SU-DHL-6 (cell line): ENCODE data around the gene MYLK2.

Source experiments
- H2AFZ ChIP-seq: fragments of 200-600 bp; sonication (generic); 2 replicates; pipeline ENCODE4 v1.6.1; 2014; ENCODE audit warnings: low read depth, mild to moderate bottlenecking, moderate library complexity, mixed read lengths, antibody characterized with exemption, low read length; ENCODE audit not compliant: severe bottlenecking
- H3F3A ChIP-seq: fragments of 200-600 bp; shearing (Covaris generic); 2 replicates; pipeline ENCODE4 v1.6.0; 2016; ENCODE audit warnings: antibody characterized with exemption, mild to moderate bottlenecking; ENCODE audit not compliant: insufficient read depth
- H3K27ac ChIP-seq: fragments of 200-600 bp; sonication (generic); 2 replicates; pipeline ENCODE4 v1.5.1; 2016; ENCODE audit warnings: low read depth, mild to moderate bottlenecking, low read length, moderate library complexity, mixed read lengths
- H3K27me3 ChIP-seq: fragments of 200-600 bp; sonication (generic), shearing (Covaris generic); 2 replicates; pipeline ENCODE4 v1.6.0; 2014; ENCODE audit warnings: mild to moderate bottlenecking, low read length
- H3K36me3 ChIP-seq: fragments of 200-600 bp; sonication (generic); 2 replicates; pipeline ENCODE4 v1.6.1; 2014; ENCODE audit warnings: mild to moderate bottlenecking, low read length, mixed read lengths
- H3K4me2 ChIP-seq: fragments of 300-600, 200-600 bp; shearing (Covaris generic), sonication (generic); 2 replicates; pipeline ENCODE4 v1.6.0; 2014; ENCODE audit warnings: low read length, low read depth, mild to moderate bottlenecking; ENCODE audit not compliant: poor library complexity, severe bottlenecking
- H3K4me3 ChIP-seq: fragments of 200-600 bp; sonication (generic); 2 replicates; pipeline ENCODE4 v1.5.1; 2014; ENCODE audit warnings: antibody characterized with exemption, low read length, mild to moderate bottlenecking, mixed read lengths; ENCODE audit not compliant: insufficient read depth, poor library complexity, severe bottlenecking
- H3K79me2 ChIP-seq: fragments of 200-600 bp; sonication (generic); 2 replicates; pipeline ENCODE4 v1.6.1; 2014; ENCODE audit warnings: mild to moderate bottlenecking, low read length, moderate library complexity; ENCODE audit not compliant: insufficient read depth
- H3K9ac ChIP-seq: fragments of 200-600 bp; sonication (generic); 2 replicates; pipeline ENCODE4 v1.7.0; 2014; ENCODE audit warnings: mild to moderate bottlenecking, low read length
- H3K9me2 ChIP-seq: fragments of 200-600 bp; sonication (generic); replicated peaks from 2 replicates; pipeline ENCODE4 v1.6.1; 2014; ENCODE audit warnings: low read length; ENCODE audit not compliant: insufficient read depth
- H3K9me3 ChIP-seq: fragments of 200-600 bp; sonication (generic); 2 replicates; pipeline ENCODE4 v1.6.1; 2014; ENCODE audit warnings: low read length, mixed read lengths; ENCODE audit not compliant: insufficient read depth
- H4K20me1 ChIP-seq: fragments of 200-600 bp; sonication (generic); 2 replicates; pipeline ENCODE4 v1.6.1; 2014; ENCODE audit warnings: low read depth, mild to moderate bottlenecking, antibody characterized with exemption, low read length, moderate library complexity, mixed read lengths
- EZH2phosphoT487 ChIP-seq: fragments of 200-600 bp; sonication (generic), shearing (Covaris generic); conservative IDR thresholded peaks from 2 replicates; pipeline ENCODE4 v1.6.1; 2018; ENCODE audit warnings: mild to moderate bottlenecking, antibody characterized with exemption, low read length, moderate library complexity, mixed read lengths
- TF ChIP-seq, protein P1 (sequence below): fragments of 200-600 bp; sonication (generic); IDR thresholded peaks from one replicate; pipeline ENCODE4 v1.5.1; 2017; ENCODE audit warnings: antibody characterized with exemption, mild to moderate bottlenecking, low read length, moderate library complexity; ENCODE audit not compliant: insufficient read depth, poor library complexity, severe bottlenecking

Gene MYLK2

DNA sequence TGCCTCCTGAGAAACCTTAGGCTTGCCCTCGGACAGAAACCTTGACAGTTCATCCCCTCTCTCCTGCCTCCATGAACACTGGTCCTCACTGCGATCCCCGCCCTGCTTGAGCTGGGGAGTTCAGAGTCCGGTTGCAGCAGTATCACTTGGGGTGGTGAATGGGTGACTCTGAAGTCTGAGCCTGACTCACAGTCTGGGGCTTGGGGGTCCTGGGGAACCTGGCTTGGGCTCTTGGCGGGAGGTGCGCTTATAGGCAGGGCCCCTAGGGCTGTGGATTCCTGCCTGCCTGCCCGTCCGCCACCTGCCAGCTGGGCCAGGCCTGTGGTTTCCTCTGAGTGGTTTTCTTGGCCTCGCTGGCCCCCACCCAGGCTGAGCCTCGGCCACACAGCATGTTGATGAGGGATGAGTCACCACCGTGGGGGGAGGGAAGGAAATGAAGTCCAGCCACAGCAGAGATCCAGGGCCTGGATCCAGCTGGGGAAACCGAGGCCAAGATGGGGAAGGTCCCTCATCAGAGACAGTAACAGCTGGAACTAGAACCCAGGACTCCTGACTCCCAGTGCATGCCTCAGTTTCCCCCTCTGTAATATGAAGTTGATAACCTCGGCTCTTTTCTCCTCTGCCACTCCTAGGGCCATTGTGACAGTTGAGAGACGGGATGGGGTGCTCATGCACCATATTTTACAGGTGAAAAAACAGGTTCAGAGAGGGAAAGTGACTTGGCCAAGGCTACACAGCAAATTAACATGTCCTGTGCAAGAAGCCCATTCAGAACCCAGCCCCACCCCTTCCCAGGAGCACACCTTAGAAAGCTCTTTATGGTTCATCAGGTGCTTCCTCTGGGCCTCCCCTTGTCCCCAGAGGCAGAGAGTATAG, 17.1 kb downstream of the MYLK2 start:
- Histone ChIP-seq H3K4me3 (no peak overlapping the region), H3K9ac (no peak overlapping the region), H4K20me1 (no peaks in the 10 kb centered on the region), H3K4me2 (no peak overlapping the region), H2AFZ (no peak overlapping the region), H3K9me2 (no peaks in the 10 kb centered on the region), H3K9me3 (no peaks in the 10 kb centered on the region), H3F3A (no peaks in the 10 kb centered on the region), H3K27ac (no peak overlapping the region), H3K36me3 (no peaks in the 10 kb centered on the region), H3K79me2 (no peaks in the 10 kb centered on the region), H3K27me3 (no peaks in the 10 kb centered on the region)
- TF ChIP-seq EZH2phosphoT487, result no peak
- TF ChIP-seq, protein P1, sequence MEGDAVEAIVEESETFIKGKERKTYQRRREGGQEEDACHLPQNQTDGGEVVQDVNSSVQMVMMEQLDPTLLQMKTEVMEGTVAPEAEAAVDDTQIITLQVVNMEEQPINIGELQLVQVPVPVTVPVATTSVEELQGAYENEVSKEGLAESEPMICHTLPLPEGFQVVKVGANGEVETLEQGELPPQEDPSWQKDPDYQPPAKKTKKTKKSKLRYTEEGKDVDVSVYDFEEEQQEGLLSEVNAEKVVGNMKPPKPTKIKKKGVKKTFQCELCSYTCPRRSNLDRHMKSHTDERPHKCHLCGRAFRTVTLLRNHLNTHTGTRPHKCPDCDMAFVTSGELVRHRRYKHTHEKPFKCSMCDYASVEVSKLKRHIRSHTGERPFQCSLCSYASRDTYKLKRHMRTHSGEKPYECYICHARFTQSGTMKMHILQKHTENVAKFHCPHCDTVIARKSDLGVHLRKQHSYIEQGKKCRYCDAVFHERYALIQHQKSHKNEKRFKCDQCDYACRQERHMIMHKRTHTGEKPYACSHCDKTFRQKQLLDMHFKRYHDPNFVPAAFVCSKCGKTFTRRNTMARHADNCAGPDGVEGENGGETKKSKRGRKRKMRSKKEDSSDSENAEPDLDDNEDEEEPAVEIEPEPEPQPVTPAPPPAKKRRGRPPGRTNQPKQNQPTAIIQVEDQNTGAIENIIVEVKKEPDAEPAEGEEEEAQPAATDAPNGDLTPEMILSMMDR, result no peak

DNA sequence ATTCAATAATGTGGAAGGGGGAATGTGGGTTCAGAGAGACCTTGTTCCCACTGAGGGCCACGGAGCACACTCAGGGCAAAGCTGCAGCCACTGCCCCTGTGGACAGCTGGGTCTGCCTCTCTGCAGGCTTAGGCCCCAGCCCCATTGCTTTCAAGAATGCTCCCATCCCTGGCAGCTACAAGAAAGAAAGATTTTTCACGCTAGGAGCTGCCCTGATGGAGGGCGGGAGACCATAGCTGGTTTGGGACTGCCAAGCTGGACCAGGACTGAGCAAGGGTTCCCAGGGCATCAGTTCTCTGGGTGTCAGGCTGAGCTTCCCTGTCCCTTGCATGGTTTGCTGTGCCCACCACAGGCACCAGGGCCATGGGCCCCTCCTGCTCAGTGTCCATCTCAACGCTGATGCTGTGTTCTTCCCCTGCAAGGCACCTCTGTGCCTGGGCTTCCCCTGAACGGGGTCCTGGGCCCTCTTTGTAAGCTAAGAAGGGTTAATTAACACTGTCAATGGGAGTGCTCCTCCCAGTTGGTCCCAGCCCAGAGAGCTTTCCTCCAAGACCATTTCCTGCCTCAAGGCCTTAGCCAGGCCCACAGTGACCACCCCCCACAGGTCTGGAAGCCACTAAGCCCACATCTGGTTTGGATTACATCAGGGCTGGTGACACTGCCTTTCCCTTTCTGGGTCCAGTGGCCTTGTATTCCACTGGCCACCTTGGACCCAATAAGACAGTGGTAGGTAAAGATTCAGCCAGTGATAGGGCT, 17.9 kb downstream of the MYLK2 start:
- Histone ChIP-seq H3K36me3 (no peaks in the 10 kb centered on the region), H4K20me1 (no peaks in the 10 kb centered on the region), H3K9ac (no peak overlapping the region), H3K4me2 (no peak overlapping the region), H3K9me3 (no peaks in the 10 kb centered on the region), H3F3A (no peaks in the 10 kb centered on the region), H3K27me3 (no peaks in the 10 kb centered on the region), H2AFZ (no peak overlapping the region), H3K79me2 (no peaks in the 10 kb centered on the region), H3K4me3 (no peak overlapping the region), H3K9me2 (no peaks in the 10 kb centered on the region), H3K27ac (no peak overlapping the region)
- TF ChIP-seq, protein P1, result no peak
- TF ChIP-seq EZH2phosphoT487, result no peak

DNA sequence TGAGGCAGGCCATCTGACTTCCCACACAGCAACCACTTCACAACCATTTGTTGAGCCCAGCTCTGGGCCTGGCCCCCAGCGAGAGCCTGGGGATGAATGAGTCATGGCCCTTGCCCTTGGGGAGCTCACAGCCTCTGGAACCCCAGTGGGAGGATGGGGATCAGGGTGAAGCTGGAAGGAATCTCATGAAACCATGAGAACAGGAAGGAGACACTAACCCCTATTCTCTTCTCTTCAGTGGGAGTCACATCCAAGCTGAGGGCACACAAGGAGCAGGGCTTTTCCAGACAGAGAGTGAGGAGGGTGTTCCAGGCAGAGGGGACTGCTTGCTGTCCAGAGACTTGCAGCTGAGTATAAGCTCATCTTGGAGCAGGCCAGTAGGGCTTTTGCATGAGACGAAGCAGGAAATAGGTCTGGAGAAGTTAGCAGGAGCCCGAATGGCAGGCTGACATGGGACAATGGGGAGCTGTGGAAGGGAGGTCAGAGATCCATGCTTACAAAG, 18.8 kb downstream of the MYLK2 start:
- Histone ChIP-seq H3K9ac (no peak overlapping the region), H3F3A (no peaks in the 10 kb centered on the region), H3K9me3 (no peaks in the 10 kb centered on the region), H3K27ac (no peak overlapping the region), H3K27me3 (no peaks in the 10 kb centered on the region), H4K20me1 (no peaks in the 10 kb centered on the region), H3K79me2 (no peaks in the 10 kb centered on the region), H3K36me3 (no peaks in the 10 kb centered on the region), H3K9me2 (no peaks in the 10 kb centered on the region), H3K4me2 (no peak overlapping the region), H3K4me3 (no peak overlapping the region), H2AFZ (no peak overlapping the region)
- no peak for TF ChIP-seq EZH2phosphoT487
- TF ChIP-seq, protein P1, result no peak
